Measurements from ENCODE around the gene FBXO2.
A peak's percentile ranks its signal among the peaks of the same experiment; 100 is the strongest.
"Not testable (repeated sequence)": the region's sequence is repeated elsewhere in the genome, so short reads cannot be mapped to it uniquely, and the experiment has no call there.

Gene FBXO2

GRCh38 chr1:11643782-11644181 lies 10.4 kb downstream of the FBXO2 start:
- no peaks in the 10 kb centered on the region for H3K9me3 Mint-ChIP-seq
- H3K4me1 Mint-ChIP-seq (ENCODE audit: low read depth in 2 of 2): peaks cover 0 to 2% of the 10 kb centered on the region in 2 donors
- no peak overlapping the region for H3K4me3 Mint-ChIP-seq
- ATAC-seq (replicated peaks) (no peak), DNase-seq (no peak)
- peaks cover 5% of the 10 kb centered on the region for H3K36me3 Mint-ChIP-seq (ENCODE audit: insufficient read depth)
- H3K27me3 Mint-ChIP-seq: peaks cover 5% of the 10 kb centered on the region in 2 donors
- H3K27ac Mint-ChIP-seq: no peak overlapping the region

GRCh38 chr1:11642418-11643017 lies 11.7 kb downstream of the FBXO2 start:
- H3K4me1 Mint-ChIP-seq (ENCODE audit: low read depth in 2 of 2); H3K27ac Mint-ChIP-seq; H3K4me3 Mint-ChIP-seq; H3K9me3 Mint-ChIP-seq; H3K36me3 Mint-ChIP-seq (ENCODE audit: insufficient read depth): not testable (repeated sequence)
- ATAC-seq (replicated peaks) (peak; percentile 80), DNase-seq (peak; percentile 67 to 74 (median 70))
- peaks cover 11 to 16% of the 10 kb centered on the region in 2 donors for H3K27me3 Mint-ChIP-seq

- H3K4me1 Mint-ChIP-seq (ENCODE audit: low read depth in 2 of 2): peaks cover 0 to 2% of the 10 kb centered on the region in 2 donors
- no peak for DNase-seq
- H3K9me3 Mint-ChIP-seq: no peaks in the 10 kb centered on the region
- H3K27ac Mint-ChIP-seq: no peak overlapping the region
- peaks cover 5% of the 10 kb centered on the region for H3K36me3 Mint-ChIP-seq (ENCODE audit: insufficient read depth)
- H3K4me3 Mint-ChIP-seq: no peak overlapping the region
- ATAC-seq (replicated peaks): no peak
- H3K27me3 Mint-ChIP-seq: peaks cover 11 to 23% of the 10 kb centered on the region in 2 donors
Observed at GRCh38 chr1:11641776-11642305, 12.4 kb downstream of the FBXO2 start.

- peaks cover 17 to 32% of the 10 kb centered on the region in 2 donors for H3K27me3 Mint-ChIP-seq
Observed at GRCh38 chr1:11640944-11641343, 13.3 kb downstream of the FBXO2 start.

GRCh38 chr1:11640101-11640500 lies 14.1 kb downstream of the FBXO2 start:
- Mint-ChIP-seq H3K4me3 (no peak overlapping the region), H3K9me3 (no peaks in the 10 kb centered on the region), H3K27me3 (peaks cover 20 to 37% of the 10 kb centered on the region in 2 donors), H3K36me3 (ENCODE audit: insufficient read depth) (no peaks in the 10 kb centered on the region), H3K4me1 (ENCODE audit: low read depth in 2 of 2) (peaks cover 0 to 2% of the 10 kb centered on the region in 2 donors), H3K27ac (no peak overlapping the region)
- no peak for ATAC-seq (replicated peaks)
- DNase-seq: no peak

More at GRCh38 chr1:11640944-11641343, 13.3 kb downstream of the FBXO2 start:
- Mint-ChIP-seq H3K9me3 (no peaks in the 10 kb centered on the region), H3K4me1 (ENCODE audit: low read depth in 2 of 2) (peaks cover 0 to 2% of the 10 kb centered on the region in 2 donors), H3K27ac (no peak overlapping the region), H3K36me3 (ENCODE audit: insufficient read depth) (peaks cover 3% of the 10 kb centered on the region), H3K4me3 (no peak overlapping the region)
- no peak for ATAC-seq (replicated peaks)
- no peak for DNase-seq

- ATAC-seq (replicated peaks): no peak
- Mint-ChIP-seq H3K4me3 (no peak overlapping the region), H3K36me3 (ENCODE audit: insufficient read depth) (no peaks in the 10 kb centered on the region), H3K27ac (no peak overlapping the region), H3K27me3 (peaks cover 26 to 39% of the 10 kb centered on the region in 2 donors), H3K4me1 (ENCODE audit: low read depth in 2 of 2) (peaks cover 0 to 2% of the 10 kb centered on the region in 2 donors), H3K9me3 (no peaks in the 10 kb centered on the region)
- DNase-seq: no peak
Observed at GRCh38 chr1:11639372-11639771, 14.9 kb downstream of the FBXO2 start.

GRCh38 chr1:11638121-11638520 lies 16.1 kb downstream of the FBXO2 start:
- ATAC-seq (replicated peaks): no peak
- Mint-ChIP-seq H3K4me3 (no peak overlapping the region), H3K36me3 (ENCODE audit: insufficient read depth) (no peaks in the 10 kb centered on the region), H3K9me3 (no peaks in the 10 kb centered on the region), H3K27ac (no peak overlapping the region), H3K27me3 (peaks cover 26 to 47% of the 10 kb centered on the region in 2 donors), H3K4me1 (ENCODE audit: low read depth in 2 of 2) (peaks cover 0 to 2% of the 10 kb centered on the region in 2 donors)
- no peak for DNase-seq

- peaks cover 0 to 2% of the 10 kb centered on the region in 2 donors for H3K4me1 Mint-ChIP-seq (ENCODE audit: low read depth in 2 of 2)
- H3K4me3 Mint-ChIP-seq: no peak overlapping the region
- no peaks in the 10 kb centered on the region for H3K36me3 Mint-ChIP-seq (ENCODE audit: insufficient read depth)
- H3K27me3 Mint-ChIP-seq: peaks cover 40 to 64% of the 10 kb centered on the region in 2 donors
- ATAC-seq (replicated peaks) (no peak), DNase-seq (no peak)
- H3K27ac Mint-ChIP-seq: no peak overlapping the region
- H3K9me3 Mint-ChIP-seq: no peaks in the 10 kb centered on the region
Observed at GRCh38 chr1:11634365-11635192, 19.6 kb downstream of the FBXO2 start.

- H3K27ac Mint-ChIP-seq: no peak overlapping the region
- peaks cover 0 to 2% of the 10 kb centered on the region in 2 donors for H3K4me1 Mint-ChIP-seq (ENCODE audit: low read depth in 2 of 2)
- peaks cover 53 to 75% of the 10 kb centered on the region in 2 donors for H3K27me3 Mint-ChIP-seq
- H3K36me3 Mint-ChIP-seq (ENCODE audit: insufficient read depth): no peaks in the 10 kb centered on the region
- no peak for DNase-seq
- no peaks in the 10 kb centered on the region for H3K9me3 Mint-ChIP-seq
- ATAC-seq (replicated peaks): no peak
- no peak overlapping the region for H3K4me3 Mint-ChIP-seq
Observed at GRCh38 chr1:11629184-11630016, 24.8 kb downstream of the FBXO2 start.

GRCh38 chr1:11628767-11629166 lies 25.5 kb downstream of the FBXO2 start:
- Mint-ChIP-seq H3K4me1 (ENCODE audit: low read depth in 2 of 2) (peaks cover 0 to 2% of the 10 kb centered on the region in 2 donors), H3K36me3 (ENCODE audit: insufficient read depth) (no peaks in the 10 kb centered on the region), H3K27me3 (peaks cover 53 to 71% of the 10 kb centered on the region in 2 donors), H3K4me3 (no peak overlapping the region), H3K27ac (no peak overlapping the region), H3K9me3 (no peaks in the 10 kb centered on the region)
- DNase-seq (no peak), ATAC-seq (replicated peaks) (no peak)

- ATAC-seq (replicated peaks) (no peak), DNase-seq (no peak)
- Mint-ChIP-seq H3K4me1 (ENCODE audit: low read depth in 2 of 2) (peaks cover 0 to under 1% of the 10 kb centered on the region in 2 donors), H3K4me3 (no peak overlapping the region), H3K36me3 (ENCODE audit: insufficient read depth) (no peaks in the 10 kb centered on the region), H3K27me3 (peaks cover 63 to 87% of the 10 kb centered on the region in 2 donors), H3K9me3 (no peaks in the 10 kb centered on the region), H3K27ac (no peak overlapping the region)
Observed at GRCh38 chr1:11626551-11626950, 27.7 kb downstream of the FBXO2 start.

- no peak overlapping the region for H3K4me3 Mint-ChIP-seq
- DNase-seq (no peak), ATAC-seq (replicated peaks) (no peak)
Observed at GRCh38 chr1:11623702-11624101, 30.5 kb downstream of the FBXO2 start.

GRCh38 chr1:11622398-11622797 lies 31.8 kb downstream of the FBXO2 start:
- no peaks in the 10 kb centered on the region for H3K4me1 Mint-ChIP-seq (ENCODE audit: low read depth in 2 of 2)
- H3K9me3 Mint-ChIP-seq: no peaks in the 10 kb centered on the region
- no peak overlapping the region for H3K4me3 Mint-ChIP-seq
- H3K27me3 Mint-ChIP-seq: peaks cover 58 to 93% of the 10 kb centered on the region in 2 donors
- DNase-seq (no peak), ATAC-seq (replicated peaks) (no peak)
- H3K36me3 Mint-ChIP-seq (ENCODE audit: insufficient read depth): no peaks in the 10 kb centered on the region
- H3K27ac Mint-ChIP-seq: no peak overlapping the region

More at GRCh38 chr1:11623702-11624101, 30.5 kb downstream of the FBXO2 start:
- peaks cover 52 to 94% of the 10 kb centered on the region in 2 donors for H3K27me3 Mint-ChIP-seq
- no peaks in the 10 kb centered on the region for H3K9me3 Mint-ChIP-seq
- H3K36me3 Mint-ChIP-seq (ENCODE audit: insufficient read depth): no peaks in the 10 kb centered on the region
- H3K27ac Mint-ChIP-seq: no peak overlapping the region
- no peaks in the 10 kb centered on the region for H3K4me1 Mint-ChIP-seq (ENCODE audit: low read depth in 2 of 2)

Data from effector memory CD8-positive, alpha-beta T cell (primary cell).